H9 (cell line): ENCODE results near the gene FAM83F. TPM values are rescaled to one million over a fixed set of nuclear protein-coding genes. Genes with fewer than 3 reads are reported as not detected.

ENCODE experiments used
- DNase-seq: peaks from one replicate; pipeline ENCODE4 v3.0.0-alpha.2; 2017
- H2AFZ ChIP-seq: one replicate; pipeline ENCODE4 v1.6.1; 2013; ENCODE audit warnings: mild to moderate bottlenecking, low read length, control low read depth, moderate library complexity
- H2AK5ac ChIP-seq: 2 replicates; pipeline ENCODE4 v1.6.1; 2013; ENCODE audit warnings: low read length, control low read depth, mixed read lengths; ENCODE audit not compliant: insufficient read length
- H2BK120ac ChIP-seq: one replicate; pipeline ENCODE4 v1.6.1; 2013; ENCODE audit warnings: low read depth, mild to moderate bottlenecking, low read length, control low read depth, inconsistent platforms; ENCODE audit not compliant: poor library complexity, severe bottlenecking
- H2BK12ac ChIP-seq: 2 replicates; pipeline ENCODE4 v1.6.1; 2013; ENCODE audit warnings: low read length, control low read depth, mixed read lengths, low read depth; ENCODE audit not compliant: insufficient read length
- H2BK15ac ChIP-seq: 2 replicates; pipeline ENCODE4 v1.6.1; 2013; ENCODE audit warnings: low read depth, low read length, control low read depth
- H2BK20ac ChIP-seq: one replicate; pipeline ENCODE4 v1.6.1; 2013; ENCODE audit warnings: low read depth, mild to moderate bottlenecking, low read length, control low read depth, inconsistent platforms; ENCODE audit not compliant: poor library complexity, severe bottlenecking
- H2BK5ac ChIP-seq: 2 replicates; pipeline ENCODE4 v1.6.1; 2013; ENCODE audit warnings: low read length, control low read depth, mixed read lengths; ENCODE audit not compliant: insufficient read length
- H3K14ac ChIP-seq: 2 replicates; pipeline ENCODE4 v1.6.1; 2013; ENCODE audit warnings: low read length, control low read depth; ENCODE audit not compliant: insufficient read depth
- H3K18ac ChIP-seq: 2 replicates; pipeline ENCODE4 v1.6.1; 2013; ENCODE audit warnings: low read depth, mild to moderate bottlenecking, mixed read lengths, low read length, control low read depth; ENCODE audit not compliant: insufficient read length
- H3K23ac ChIP-seq: 2 replicates; pipeline ENCODE4 v1.6.1; 2013; ENCODE audit warnings: low read length, control low read depth, mixed read lengths, low read depth; ENCODE audit not compliant: insufficient read length
- H3K23me2 ChIP-seq: 2 replicates; pipeline ENCODE4 v1.6.1; 2013; ENCODE audit warnings: low read depth, mild to moderate bottlenecking, mixed read lengths, low read length, control low read depth; ENCODE audit not compliant: insufficient read length, poor library complexity, severe bottlenecking
- H3K27ac ChIP-seq: 2 replicates; pipeline ENCODE4 v1.5.1; 2013; ENCODE audit warnings: low read length, control low read depth, mixed read lengths, low read depth; ENCODE audit not compliant: insufficient read length
- H3K27me3 ChIP-seq: 2 replicates; pipeline ENCODE4 v1.6.1; 2013; ENCODE audit warnings: low read length, control low read depth, inconsistent platforms; ENCODE audit not compliant: insufficient read depth
- H3K4ac ChIP-seq: 2 replicates; pipeline ENCODE4 v1.6.1; 2013; ENCODE audit warnings: low read depth, mild to moderate bottlenecking, control low read depth, inconsistent platforms, low read length, moderate library complexity
- H3K4me1 ChIP-seq: 2 replicates; pipeline ENCODE4 v1.6.1; 2013; ENCODE audit warnings: low read length, control low read depth, inconsistent platforms; ENCODE audit not compliant: insufficient read depth
- H3K4me2 ChIP-seq: 2 replicates; pipeline ENCODE4 v1.6.1; 2013; ENCODE audit warnings: low read length, control low read depth, mixed read lengths; ENCODE audit not compliant: insufficient read length, insufficient read depth
- H3K56ac ChIP-seq: 2 replicates; pipeline ENCODE4 v1.6.1; 2013; ENCODE audit warnings: low read depth, mild to moderate bottlenecking, mixed read lengths, low read length, control low read depth; ENCODE audit not compliant: insufficient read length
- H3K79me1 ChIP-seq: 2 replicates; pipeline ENCODE4 v1.6.1; 2013; ENCODE audit warnings: low read depth, mild to moderate bottlenecking, moderate library complexity, low read length, control low read depth, inconsistent platforms; ENCODE audit not compliant: insufficient read depth, poor library complexity, severe bottlenecking
- H3K79me2 ChIP-seq: 2 replicates; pipeline ENCODE4 v1.6.1; 2013; ENCODE audit warnings: low read length, control low read depth, inconsistent platforms; ENCODE audit not compliant: insufficient read depth
- H3K9ac ChIP-seq: 2 replicates; pipeline ENCODE4 v1.6.1; 2013; ENCODE audit warnings: low read length, control low read depth, mixed read lengths; ENCODE audit not compliant: insufficient read length; ENCODE audit errors: extremely low read depth
- H3K9me3 ChIP-seq: one replicate; pipeline ENCODE4 v1.6.1; 2013; ENCODE audit warnings: low read depth, low read length, inconsistent platforms; ENCODE audit not compliant: control insufficient read depth
- H3T11ph ChIP-seq: one replicate; pipeline ENCODE4 v1.6.1; 2013; ENCODE audit warnings: mild to moderate bottlenecking, low read length, control low read depth, inconsistent platforms
- H4K20me1 ChIP-seq: one replicate; pipeline ENCODE4 v1.6.1; 2013; ENCODE audit not compliant: control insufficient read depth, insufficient read length, insufficient read depth
- H4K5ac ChIP-seq: 2 replicates; pipeline ENCODE4 v1.6.1; 2013; ENCODE audit warnings: low read depth, mild to moderate bottlenecking, mixed read lengths, low read length, control low read depth; ENCODE audit not compliant: insufficient read length
- H4K8ac ChIP-seq: replicated peaks from 2 replicates; pipeline ENCODE4 v1.6.1; 2013; ENCODE audit warnings: low read length, control low read depth, mixed read lengths, low read depth; ENCODE audit not compliant: insufficient read length
- H4K91ac ChIP-seq: 2 replicates; pipeline ENCODE4 v1.6.1; 2013; ENCODE audit warnings: low read depth, mild to moderate bottlenecking, moderate library complexity, mixed read lengths, low read length, control low read depth; ENCODE audit not compliant: insufficient read length
- H3K27ac Mint-ChIP-seq, 3 experiments: 2 replicates in 2 of 3; 3 replicates in 1 of 3; pipeline ENCODE4 v1.8.0; 2020 to 2021; ENCODE audit warnings: mixed read lengths in 3 of 3, mild to moderate bottlenecking in 1 of 3, moderate library complexity in 1 of 3
- H3K27me3 Mint-ChIP-seq: 2 replicates; pipeline ENCODE4 v1.8.0; 2021; ENCODE audit warnings: low read depth, mild to moderate bottlenecking, moderate library complexity, mixed read lengths
- H3K36me3 Mint-ChIP-seq, 3 experiments: 2 replicates in 2 of 3; 3 replicates in 1 of 3; pipeline ENCODE4 v1.8.0; 2020 to 2021; ENCODE audit warnings: low read depth in 3 of 3, mixed read lengths in 3 of 3; ENCODE audit not compliant: insufficient read depth in 1 of 3
- H3K4me1 Mint-ChIP-seq, 2 experiments: 2 replicates each; pipeline ENCODE4 v1.8.0; 2020; ENCODE audit warnings: mixed read lengths in 2 of 2
- H3K4me3 Mint-ChIP-seq, 2 experiments: 2 replicates in 1 of 2; 3 replicates in 1 of 2; pipeline ENCODE4 v1.8.0; 2020 to 2021; ENCODE audit warnings: mild to moderate bottlenecking in 2 of 2, mixed read lengths in 2 of 2, moderate library complexity in 1 of 2
- H3K9me3 Mint-ChIP-seq, 2 experiments: 2 replicates in 1 of 2; 3 replicates in 1 of 2; pipeline ENCODE4 v1.8.0; 2020; ENCODE audit warnings: mild to moderate bottlenecking in 2 of 2, mixed read lengths in 2 of 2, moderate library complexity in 1 of 2
- WGBS: extraction: QIAGEN DNeasy Blood & Tissue Kit; methylation state at CpG from one replicate; pipeline ENCODE4 v1.1.7; 2013; ENCODE audit warnings: missing lambda C conversion rate, low lambda C conversion rate, mixed read lengths; ENCODE audit not compliant: insufficient read length; ENCODE audit errors: extremely low coverage; 5-methylcytosine and 5-hydroxymethylcytosine counted together
- total RNA-seq: library from RNA; stranded (reverse); gene quantifications from 2 replicates; pipeline ENCODE4 v1.2.1, GENCODE V29; 2021
- TF ChIP-seq, protein P1 (sequence below): fragments of 200-600 bp; sonication (generic); conservative IDR thresholded peaks from 3 replicates; pipeline ENCODE4 v1.8.0; 2021; ENCODE audit warnings: antibody characterized with exemption, mild to moderate bottlenecking

The FAM83F gene
- total RNA-seq, 1 experiment from 2014 or later: 17.4 TPM

DNA sequence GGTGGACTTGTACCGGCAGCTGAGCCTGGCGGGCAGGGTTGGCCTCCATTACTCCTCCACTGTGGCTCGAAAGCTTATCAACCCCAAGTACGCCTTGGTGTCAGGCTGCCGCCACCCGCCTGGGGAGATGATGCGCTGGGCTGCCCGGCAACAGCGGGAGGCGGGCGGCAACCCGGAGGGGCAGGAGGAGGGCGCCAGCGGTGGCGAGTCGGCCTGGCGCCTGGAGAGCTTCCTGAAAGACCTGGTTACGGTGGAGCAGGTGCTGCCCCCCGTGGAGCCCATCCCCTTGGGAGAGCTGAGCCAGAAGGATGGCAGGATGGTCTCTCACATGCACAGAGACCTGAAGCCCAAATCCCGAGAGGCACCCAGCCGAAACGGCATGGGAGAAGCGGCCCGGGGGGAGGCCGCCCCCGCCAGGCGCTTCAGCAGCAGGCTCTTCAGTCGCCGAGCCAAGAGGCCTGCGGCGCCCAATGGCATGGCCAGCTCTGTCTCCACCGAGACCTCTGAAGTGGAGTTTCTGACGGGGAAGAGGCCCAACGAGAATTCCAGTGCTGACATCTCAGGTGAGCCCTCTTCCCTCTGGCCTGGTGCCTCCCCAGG lies 26.7 kb downstream of the FAM83F start:
- TF ChIP-seq, protein P1, sequence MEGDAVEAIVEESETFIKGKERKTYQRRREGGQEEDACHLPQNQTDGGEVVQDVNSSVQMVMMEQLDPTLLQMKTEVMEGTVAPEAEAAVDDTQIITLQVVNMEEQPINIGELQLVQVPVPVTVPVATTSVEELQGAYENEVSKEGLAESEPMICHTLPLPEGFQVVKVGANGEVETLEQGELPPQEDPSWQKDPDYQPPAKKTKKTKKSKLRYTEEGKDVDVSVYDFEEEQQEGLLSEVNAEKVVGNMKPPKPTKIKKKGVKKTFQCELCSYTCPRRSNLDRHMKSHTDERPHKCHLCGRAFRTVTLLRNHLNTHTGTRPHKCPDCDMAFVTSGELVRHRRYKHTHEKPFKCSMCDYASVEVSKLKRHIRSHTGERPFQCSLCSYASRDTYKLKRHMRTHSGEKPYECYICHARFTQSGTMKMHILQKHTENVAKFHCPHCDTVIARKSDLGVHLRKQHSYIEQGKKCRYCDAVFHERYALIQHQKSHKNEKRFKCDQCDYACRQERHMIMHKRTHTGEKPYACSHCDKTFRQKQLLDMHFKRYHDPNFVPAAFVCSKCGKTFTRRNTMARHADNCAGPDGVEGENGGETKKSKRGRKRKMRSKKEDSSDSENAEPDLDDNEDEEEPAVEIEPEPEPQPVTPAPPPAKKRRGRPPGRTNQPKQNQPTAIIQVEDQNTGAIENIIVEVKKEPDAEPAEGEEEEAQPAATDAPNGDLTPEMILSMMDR: no peak
- H3K9ac ChIP-seq: no peak overlapping the region
- H4K5ac ChIP-seq: no peak overlapping the region
- no peak overlapping the region for H2BK12ac ChIP-seq
- H3K23ac ChIP-seq: no peak overlapping the region
- H3K4me1 ChIP-seq: no peaks in the 10 kb centered on the region
- H2BK120ac ChIP-seq: no peak overlapping the region
- Mint-ChIP-seq H3K27me3 (no peaks in the 10 kb centered on the region), H3K4me3 (no peak overlapping the region), H3K4me1 (peaks cover 3 to 6% of the 10 kb centered on the region in 2 experiments; a peak in 3 of 4 replicates), H3K27ac (no peak overlapping the region), H3K9me3 (no peaks in the 10 kb centered on the region), H3K36me3 (peaks cover 21 to 26% (median 23%) of the 10 kb centered on the region in 3 experiments)
- H3K56ac ChIP-seq: no peak overlapping the region
- H4K20me1 ChIP-seq: no peaks in the 10 kb centered on the region
- no peak overlapping the region for H3K14ac ChIP-seq
- no peaks in the 10 kb centered on the region for H3K9me3 ChIP-seq
- no peak overlapping the region for H3T11ph ChIP-seq
- no peaks in the 10 kb centered on the region for H3K79me2 ChIP-seq
- H2BK20ac ChIP-seq: no peak overlapping the region
- DNase-seq: no peak
- no peak overlapping the region for H2AFZ ChIP-seq
- no peak overlapping the region for H3K4ac ChIP-seq
- no peaks in the 10 kb centered on the region for H3K23me2 ChIP-seq
- no peak overlapping the region for H2BK5ac ChIP-seq
- H3K18ac ChIP-seq: no peak overlapping the region
- no peak overlapping the region for H3K4me2 ChIP-seq
- WGBS: no CpG with 5 or more reads among the region's 34 CpGs
- H3K27ac ChIP-seq: no peak overlapping the region
- H4K91ac ChIP-seq: no peak overlapping the region
- H3K27me3 ChIP-seq: no peaks in the 10 kb centered on the region
- H2AK5ac ChIP-seq: no peak overlapping the region
- no peak overlapping the region for H4K8ac ChIP-seq
- no peaks in the 10 kb centered on the region for H3K79me1 ChIP-seq
- no peak overlapping the region for H2BK15ac ChIP-seq
